Measurements from ENCODE around the gene GPR33.
"Not testable (repeated sequence)": the region's sequence is repeated elsewhere in the genome, so short reads cannot be mapped to it uniquely, and the experiment has no call there.

Gene GPR33

DNA sequence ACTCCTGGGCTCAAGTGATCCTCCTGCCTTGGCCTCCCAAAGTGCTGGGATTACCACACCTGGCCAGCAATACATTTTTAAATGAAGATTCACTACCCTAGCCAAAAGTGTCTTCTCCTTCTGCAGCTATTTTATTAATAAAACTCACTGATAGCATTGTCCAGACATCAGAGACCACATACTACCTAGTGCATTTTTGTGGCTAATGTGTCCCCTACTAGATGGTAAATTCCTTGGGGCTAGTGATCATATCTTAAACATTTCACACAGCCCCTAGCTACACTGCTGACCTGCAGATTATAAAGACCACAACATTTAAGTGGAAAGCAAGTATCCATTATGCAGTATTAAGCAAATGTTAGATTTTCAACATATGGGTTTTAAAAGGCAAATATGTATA lies 47.6 kb downstream of the GPR33 start:
- TF ChIP-seq, protein P1, sequence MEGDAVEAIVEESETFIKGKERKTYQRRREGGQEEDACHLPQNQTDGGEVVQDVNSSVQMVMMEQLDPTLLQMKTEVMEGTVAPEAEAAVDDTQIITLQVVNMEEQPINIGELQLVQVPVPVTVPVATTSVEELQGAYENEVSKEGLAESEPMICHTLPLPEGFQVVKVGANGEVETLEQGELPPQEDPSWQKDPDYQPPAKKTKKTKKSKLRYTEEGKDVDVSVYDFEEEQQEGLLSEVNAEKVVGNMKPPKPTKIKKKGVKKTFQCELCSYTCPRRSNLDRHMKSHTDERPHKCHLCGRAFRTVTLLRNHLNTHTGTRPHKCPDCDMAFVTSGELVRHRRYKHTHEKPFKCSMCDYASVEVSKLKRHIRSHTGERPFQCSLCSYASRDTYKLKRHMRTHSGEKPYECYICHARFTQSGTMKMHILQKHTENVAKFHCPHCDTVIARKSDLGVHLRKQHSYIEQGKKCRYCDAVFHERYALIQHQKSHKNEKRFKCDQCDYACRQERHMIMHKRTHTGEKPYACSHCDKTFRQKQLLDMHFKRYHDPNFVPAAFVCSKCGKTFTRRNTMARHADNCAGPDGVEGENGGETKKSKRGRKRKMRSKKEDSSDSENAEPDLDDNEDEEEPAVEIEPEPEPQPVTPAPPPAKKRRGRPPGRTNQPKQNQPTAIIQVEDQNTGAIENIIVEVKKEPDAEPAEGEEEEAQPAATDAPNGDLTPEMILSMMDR (IDR thresholded peaks at IDR 0.05; ENCODE audit: extremely low read depth, insufficient read depth, missing control alignments): no peak
- in situ Hi-C loops (cut with MboI; ENCODE audit: low pct_unique_long_range_greater_than_20kb, low sequenced_read_pairs, unreplicated experiment): no loop called here
- no peak for DNase-seq (ENCODE audit: low spot score)

DNA sequence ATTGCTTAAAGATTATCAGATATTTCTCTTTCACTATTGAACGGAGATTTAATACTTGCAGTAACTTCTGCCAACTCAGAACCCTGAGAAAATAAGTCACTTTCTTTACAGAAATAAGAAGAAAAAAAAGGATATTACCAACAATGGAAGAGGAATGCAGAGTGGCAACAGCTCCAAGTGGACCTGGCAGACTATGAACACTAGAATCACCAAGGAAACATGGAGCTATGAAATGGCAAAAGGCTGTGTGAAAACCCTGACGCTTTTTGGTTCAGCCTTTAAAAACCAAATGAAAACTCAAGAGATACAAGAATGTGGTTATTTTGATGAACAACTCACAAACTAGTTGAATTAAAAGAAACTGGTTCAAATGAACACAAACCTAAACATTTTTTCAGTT lies 48.3 kb downstream of the GPR33 start:
- TF ChIP-seq, protein P1 (IDR thresholded peaks at IDR 0.05; ENCODE audit: extremely low read depth, insufficient read depth, missing control alignments): no peak
- in situ Hi-C loops (cut with MboI; ENCODE audit: low pct_unique_long_range_greater_than_20kb, low sequenced_read_pairs, unreplicated experiment): no loop called here
- DNase-seq (ENCODE audit: low spot score): no peak

DNA sequence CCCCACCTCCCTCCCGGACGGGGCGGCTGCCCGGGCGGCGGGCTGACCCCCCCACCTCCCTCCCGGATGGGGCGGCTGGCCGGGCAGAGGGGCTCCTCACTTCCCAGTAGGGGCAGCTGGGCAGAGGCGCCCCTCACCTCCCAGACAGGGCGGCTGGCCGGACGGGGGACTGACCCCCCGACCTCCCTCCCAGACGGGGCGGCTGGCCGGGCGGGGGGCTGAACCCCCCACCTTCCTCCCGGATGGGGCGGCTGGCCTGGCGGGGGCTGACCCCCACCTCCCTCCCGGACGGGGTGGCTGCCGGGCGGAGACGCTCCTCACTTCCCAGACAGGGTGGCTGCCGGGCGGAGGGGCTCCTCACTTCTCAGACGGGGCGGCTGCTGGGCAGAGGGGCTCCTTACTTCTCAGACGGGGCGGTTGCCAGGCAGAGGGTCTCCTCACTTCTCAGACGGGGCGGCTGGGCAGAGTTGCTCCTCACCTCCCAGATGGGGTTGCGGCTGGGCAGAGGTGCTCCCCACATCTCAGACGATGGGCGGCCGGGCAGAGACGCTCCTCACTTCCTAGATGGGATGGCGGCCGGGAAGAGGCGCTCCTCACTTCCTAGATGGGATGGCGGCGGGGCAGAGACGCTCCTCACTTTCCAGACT lies 50.7 kb downstream of the GPR33 start:
- not testable (repeated sequence) for DNase-seq (ENCODE audit: low spot score)

DNA sequence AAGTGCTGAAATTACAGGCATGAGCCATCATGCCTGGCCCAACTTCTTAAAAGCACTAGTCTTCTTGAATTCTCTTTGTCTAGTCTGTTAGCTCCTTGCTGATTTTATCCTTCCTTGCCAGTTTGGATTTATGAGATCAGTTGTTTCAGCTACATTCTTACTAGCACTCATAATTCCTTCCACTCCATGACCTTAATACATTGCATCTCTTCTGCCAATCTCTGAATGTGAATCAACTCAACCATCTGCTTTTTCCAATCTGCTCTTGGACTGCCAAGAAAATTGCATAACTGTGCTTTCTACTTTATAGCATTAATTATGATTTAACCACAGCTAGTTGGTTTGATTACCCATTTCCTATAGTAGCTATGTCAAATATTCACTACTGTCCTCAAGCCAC lies 52.6 kb downstream of the GPR33 start:
- no peak for DNase-seq (ENCODE audit: low spot score)
- in situ Hi-C loops (cut with MboI; ENCODE audit: low pct_unique_long_range_greater_than_20kb, low sequenced_read_pairs, unreplicated experiment): no loop called here
- TF ChIP-seq, protein P1 (IDR thresholded peaks at IDR 0.05; ENCODE audit: extremely low read depth, insufficient read depth, missing control alignments): no peak

More for the DNA sequence above, 50.7 kb downstream of the GPR33 start:
- in situ Hi-C loops (cut with MboI; ENCODE audit: low pct_unique_long_range_greater_than_20kb, low sequenced_read_pairs, unreplicated experiment): not testable (repeated sequence)

Data from GM13977 (cell line).